A549 (cell line): ENCODE data around the gene METTL9. TPM values are rescaled to one million over a fixed set of nuclear protein-coding genes. Genes with fewer than 3 reads are reported as not detected.

Experiments used
- ATAC-seq, 2 experiments: fragments of 200-7000 bp in 1 of 2; fragments of >200 bp in 1 of 2; cut with Nextera tagmentation in 1 of 2; cut with Tn5 transposase in 1 of 2; 3 replicates each; pipeline versions ENCODE4 v1.8.0 to v1.9.1; 2018 to 2020; ENCODE audit warnings: mild to moderate bottlenecking in 1 of 2, moderate library complexity in 1 of 2
- CTCF ChIA-PET: fragments of 300-600 bp; sonication (Branson Sonifier 250); formaldehyde crosslinking; extraction: SDS; loops from one replicate; lab custom pipeline; 2021; ENCODE audit warnings: antibody characterized with exemption, inconsistent platforms; lab: Yijun Ruan, JAX
- POLR2A ChIA-PET: fragments of 350-600 bp; formaldehyde crosslinking; extraction: SDS; loops from one replicate; lab custom pipeline; 2021; ENCODE audit warnings: antibody characterized with exemption, inconsistent platforms; lab: Yijun Ruan, JAX
- DNase-seq, 2 experiments: peaks; one replicate each; pipeline versions ENCODE4 v3.0.0 to v3.0.0-alpha.2; 2011 to 2016; ENCODE audit warnings: low read depth in 1 of 2, low spot score in 1 of 2
- FAIRE-seq: peaks from 2 replicates; lab custom pipeline; 2011; peaks lifted over from hg19 to GRCh38; lab: Jason Lieb, UNC
- H3K27ac ChIP-seq, 2 experiments: fragments of >200 bp; sonication (Bioruptor Twin); formaldehyde crosslinking; 3 replicates each; pipeline ENCODE4 v1.5.1; 2016 to 2017
- H3K4me1 ChIP-seq: fragments of >200 bp; sonication (Bioruptor Twin); formaldehyde crosslinking; 3 replicates; pipeline ENCODE4 v1.6.1; 2016
- H3K4me2 ChIP-seq: fragments of >200 bp; sonication (Bioruptor Twin); formaldehyde crosslinking; 3 replicates; pipeline ENCODE4 v1.6.1; 2016
- H3K4me3 ChIP-seq: fragments of >200 bp; sonication (Bioruptor Twin); formaldehyde crosslinking; 3 replicates; pipeline ENCODE4 v1.5.1; 2016
- H3K9me3 ChIP-seq: fragments of >200 bp; sonication (Bioruptor Twin); formaldehyde crosslinking; 3 replicates; pipeline ENCODE4 v1.6.1; 2016
- ATOH8 ChIP-seq: fragments of 250-450 bp; sonication (Bioruptor Pico); IDR thresholded peaks from 2 replicates; pipeline ENCODE4 v1.5.0; 2020; ENCODE audit warnings: low read depth, mild to moderate bottlenecking, moderate library complexity
- CBX2 ChIP-seq: fragments of 200-600 bp; sonication (generic); IDR thresholded peaks from 2 replicates; pipeline ENCODE4 v1.6.1; 2016; ENCODE audit warnings: low read depth, mild to moderate bottlenecking, borderline replicate concordance
- CEBPB ChIP-seq, 2 experiments: fragments of >200 bp in 1 of 2; sonication (Bioruptor Twin) in 1 of 2; formaldehyde crosslinking in 1 of 2; IDR thresholded peaks; 2 replicates each; pipeline ENCODE4 v1.6.1; 2012 to 2016
- FOSB ChIP-seq: fragments of 250-450 bp; sonication (Bioruptor Pico); IDR thresholded peaks from 2 replicates; pipeline ENCODE4 v1.5.0; 2020; ENCODE audit warnings: mild to moderate bottlenecking, moderate library complexity
- GATA3 ChIP-seq: IDR thresholded peaks from 2 replicates; pipeline ENCODE4 v1.6.1; 2012; ENCODE audit warnings: borderline replicate concordance
- HEYL ChIP-seq: fragments of 250-450 bp; sonication (Bioruptor Pico); IDR thresholded peaks from 2 replicates; pipeline ENCODE4 v1.8.0; 2021; ENCODE audit warnings: mild to moderate bottlenecking, moderate library complexity
- HMGXB4 ChIP-seq: fragments of 250-450 bp; sonication (Bioruptor Pico); IDR thresholded peaks from 2 replicates; pipeline ENCODE4 v1.5.0; 2021; ENCODE audit warnings: mild to moderate bottlenecking, moderate library complexity, borderline replicate concordance
- HOXA7 ChIP-seq: fragments of 250-450 bp; sonication (Bioruptor Pico); IDR thresholded peaks from 2 replicates; pipeline ENCODE4 v1.5.0; 2020; ENCODE audit warnings: mild to moderate bottlenecking, moderate library complexity
- RAD21 ChIP-seq, 2 experiments: fragments of >200 bp in 1 of 2; sonication (Bioruptor Twin) in 1 of 2; formaldehyde crosslinking in 1 of 2; IDR thresholded peaks in 1 of 2; conservative IDR thresholded peaks in 1 of 2; 2 replicates in 1 of 2; 3 replicates in 1 of 2; pipeline ENCODE4 v1.6.1; 2012 to 2018; ENCODE audit warnings: inconsistent platforms in 1 of 2
- USF2 ChIP-seq: fragments of 450-650 bp; IDR thresholded peaks from 2 replicates; pipeline ENCODE4 v1.6.1; 2014; ENCODE audit warnings: antibody characterized with exemption
- ZC3H11A ChIP-seq: fragments of 450-650 bp; IDR thresholded peaks from 2 replicates; pipeline ENCODE4 v1.6.1; 2014; ENCODE audit warnings: antibody characterized with exemption, mild to moderate bottlenecking
- ZFP36 ChIP-seq: fragments of 450-650 bp; IDR thresholded peaks from 2 replicates; pipeline ENCODE4 v1.6.1; 2014; ENCODE audit warnings: borderline replicate concordance; ENCODE audit not compliant: partially characterized antibody
- ZNF302 ChIP-seq: fragments of 250-450 bp; sonication (Bioruptor Pico); IDR thresholded peaks from 2 replicates; pipeline ENCODE4 v1.9.0; 2021; ENCODE audit warnings: inconsistent platforms, mild to moderate bottlenecking, moderate library complexity
- WGBS: methylation state at CpG from one replicate; pipeline ENCODE4 v1.1.6; 2017; ENCODE audit errors: missing lambda C conversion rate; 5-methylcytosine and 5-hydroxymethylcytosine counted together
- polyA plus RNA-seq, 4 experiments: library from polyadenylated mRNA; depleted of rRNA in 3 of 4; stranded (reverse); fragments of >200 nt; fragmentation: RNase III in 1 of 4; extraction: RNeasy Plus Mini Kit Qiagen cat#74134 plus additional on column Dnase treatment in 1 of 4; gene quantifications; 2 replicates in 3 of 4; 3 replicates in 1 of 4; pipeline ENCODE4 v1.2.3, GENCODE V29; 2011 to 2017
- TF ChIP-seq, protein P1 (sequence below): fragments of 200-600 bp; sonication (generic); IDR thresholded peaks from 2 replicates; pipeline ENCODE4 v1.6.1; 2016; ENCODE audit warnings: antibody characterized with exemption, mild to moderate bottlenecking, moderate library complexity

The METTL9 gene
- polyA plus RNA-seq, 2 of the 4 experiments (the other 2 are of a cell fraction), result 72.2 to 124 TPM

DNA sequence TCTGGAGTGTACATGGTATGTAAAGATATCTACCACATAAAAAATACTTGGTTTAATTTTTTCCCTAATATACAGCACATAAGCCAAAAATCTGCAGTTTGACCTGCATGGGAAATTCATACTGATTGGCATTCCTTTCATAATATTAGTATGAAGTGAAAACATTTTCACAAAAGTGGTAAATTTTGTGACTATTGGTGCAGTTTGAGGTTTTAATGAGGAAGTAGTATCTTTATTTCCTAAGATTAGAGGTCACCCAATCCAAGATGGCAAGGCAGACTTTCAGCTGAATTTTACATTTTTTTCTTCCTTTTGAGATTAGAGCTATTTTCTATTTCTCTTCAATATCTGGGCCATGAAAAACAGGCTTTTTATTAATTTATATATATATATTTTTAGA lies 21.2 kb downstream of the METTL9 start:
- no peaks in the 10 kb centered on the region for H3K9me3 ChIP-seq
- ATAC-seq (no peak), FAIRE-seq (no peak), DNase-seq (no peak)
- no peak overlapping the region for H3K4me2 ChIP-seq
- ChIA-PET CTCF (interaction anchor here (1.2 kb wide), 1 partner anchor 20 kb away, joined by 4 read pairs; no protein-coding TSS in a partner anchor), POLR2A (no interaction called here)
- TF ChIP-seq ZNF302 (CRISPR knock-in tag), result no peak
- no peak for TF ChIP-seq USF2
- TF ChIP-seq ZFP36, result no peak
- TF ChIP-seq CBX2, result no peak
- TF ChIP-seq HEYL, result no peak
- no peak for TF ChIP-seq ZC3H11A
- TF ChIP-seq CEBPB (IDR thresholded peaks at IDR 0.05), result no peak
- H3K27ac ChIP-seq, result no peak overlapping the region
- H3K4me1 ChIP-seq, result peaks cover 6% of the 10 kb centered on the region; the same call in 1 of the 3 replicates
- no peak overlapping the region for H3K4me3 ChIP-seq

GRCh38 chr16:21622545-21622944 lies 23.2 kb downstream of the METTL9 start:
- no peak overlapping the region for H3K4me2 ChIP-seq
- H3K27ac ChIP-seq, result no peak overlapping the region
- no peak for FAIRE-seq
- 90% methylated on average over 1 of the region's 1 CpG for WGBS
- no peak for DNase-seq
- no peak for ATAC-seq
- POLR2A ChIA-PET, result interaction anchor here (0.6 kb wide), 1 partner anchor 86 kb away, joined by 3 read pairs; no protein-coding TSS in a partner anchor
- TF ChIP-seq FOSB (CRISPR knock-in tag) (no peak), HMGXB4 (CRISPR knock-in tag) (no peak), CEBPB (IDR thresholded peaks at IDR 0.05) (no peak), ATOH8 (CRISPR knock-in tag) (no peak), RAD21 (conservative IDR thresholded peaks at IDR 0.05 in 1 of 2, IDR thresholded peaks at IDR 0.05 in 1 of 2) (no peak), HOXA7 (CRISPR knock-in tag) (no peak), USF2 (no peak), GATA3 (no peak)
- TF ChIP-seq, protein P1, sequence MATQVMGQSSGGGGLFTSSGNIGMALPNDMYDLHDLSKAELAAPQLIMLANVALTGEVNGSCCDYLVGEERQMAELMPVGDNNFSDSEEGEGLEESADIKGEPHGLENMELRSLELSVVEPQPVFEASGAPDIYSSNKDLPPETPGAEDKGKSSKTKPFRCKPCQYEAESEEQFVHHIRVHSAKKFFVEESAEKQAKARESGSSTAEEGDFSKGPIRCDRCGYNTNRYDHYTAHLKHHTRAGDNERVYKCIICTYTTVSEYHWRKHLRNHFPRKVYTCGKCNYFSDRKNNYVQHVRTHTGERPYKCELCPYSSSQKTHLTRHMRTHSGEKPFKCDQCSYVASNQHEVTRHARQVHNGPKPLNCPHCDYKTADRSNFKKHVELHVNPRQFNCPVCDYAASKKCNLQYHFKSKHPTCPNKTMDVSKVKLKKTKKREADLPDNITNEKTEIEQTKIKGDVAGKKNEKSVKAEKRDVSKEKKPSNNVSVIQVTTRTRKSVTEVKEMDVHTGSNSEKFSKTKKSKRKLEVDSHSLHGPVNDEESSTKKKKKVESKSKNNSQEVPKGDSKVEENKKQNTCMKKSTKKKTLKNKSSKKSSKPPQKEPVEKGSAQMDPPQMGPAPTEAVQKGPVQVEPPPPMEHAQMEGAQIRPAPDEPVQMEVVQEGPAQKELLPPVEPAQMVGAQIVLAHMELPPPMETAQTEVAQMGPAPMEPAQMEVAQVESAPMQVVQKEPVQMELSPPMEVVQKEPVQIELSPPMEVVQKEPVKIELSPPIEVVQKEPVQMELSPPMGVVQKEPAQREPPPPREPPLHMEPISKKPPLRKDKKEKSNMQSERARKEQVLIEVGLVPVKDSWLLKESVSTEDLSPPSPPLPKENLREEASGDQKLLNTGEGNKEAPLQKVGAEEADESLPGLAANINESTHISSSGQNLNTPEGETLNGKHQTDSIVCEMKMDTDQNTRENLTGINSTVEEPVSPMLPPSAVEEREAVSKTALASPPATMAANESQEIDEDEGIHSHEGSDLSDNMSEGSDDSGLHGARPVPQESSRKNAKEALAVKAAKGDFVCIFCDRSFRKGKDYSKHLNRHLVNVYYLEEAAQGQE, result no peak
- CTCF ChIA-PET, result interaction anchor here (1.0 to 2.2 kb wide), 5 partner anchors 17 to 86 kb away, joined by 3 to 6 read pairs (median 4); no protein-coding TSS in a partner anchor
- H3K4me1 ChIP-seq, result peaks cover 22% of the 10 kb centered on the region
- no peaks in the 10 kb centered on the region for H3K9me3 ChIP-seq
- no peak overlapping the region for H3K4me3 ChIP-seq
